ENCODE data around the gene NR5A1. TPM values are rescaled to one million over a fixed set of nuclear protein-coding genes. Genes with fewer than 3 reads are reported as not detected.

Gene NR5A1
- polyA plus RNA-seq, 3 donors: not detected

DNA sequence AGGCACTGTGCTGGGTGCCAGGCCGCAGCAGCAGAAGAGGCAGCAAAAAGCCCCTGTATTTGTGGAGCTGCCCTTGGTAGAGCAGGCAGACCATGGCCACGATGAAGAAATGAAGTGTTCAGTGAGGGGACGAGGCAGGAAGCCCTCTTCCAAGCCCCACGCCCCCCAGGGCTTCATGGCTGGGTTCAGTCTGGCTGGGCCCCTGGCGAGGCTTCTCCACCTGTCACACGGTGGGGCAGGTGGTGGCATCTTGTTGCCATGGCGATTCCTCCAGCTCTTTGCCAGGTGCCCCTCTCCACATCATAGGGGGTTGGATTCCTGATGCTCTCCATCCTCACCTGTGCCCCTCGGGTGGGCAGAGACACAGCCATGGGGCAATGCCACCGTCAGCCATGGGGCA, 35.4 kb downstream of the NR5A1 start:
- H4K20me1 ChIP-seq (ENCODE audit: insufficient read depth, low read length): no peaks in the 10 kb centered on the region
- no peak overlapping the region for H2AFZ ChIP-seq (ENCODE audit: insufficient read depth, low read depth, low read length, poor library complexity, severe bottlenecking)
- DNase-seq: no peak
- intact Hi-C loops (cut with micrococcal nuclease): no loop called here
- 86% methylated on average over 7 of the region's 9 CpGs for WGBS (ENCODE audit: insufficient coverage)
- H3K4me1 ChIP-seq (ENCODE audit: control insufficient read depth in 1 of 2, insufficient read depth in 2 of 2, low read length in 2 of 2): peaks cover 10 to 12% of the 10 kb centered on the region in 2 donors
- H3K9me3 ChIP-seq (replicated peaks in 1 of 2; ENCODE audit: control insufficient read depth in 1 of 2, insufficient read depth in 1 of 2, low read length in 2 of 2): no peaks in the 10 kb centered on the region
- Mint-ChIP-seq H3K4me3 (no peak overlapping the region), H3K27me3 (ENCODE audit: low read depth in 3 of 3) (peaks cover 1 to 12% (median 4%) of the 10 kb centered on the region in 3 donors), H3K4me1 (peaks cover 13% of the 10 kb centered on the region), H3K36me3 (no peaks in the 10 kb centered on the region), H3K9me3 (no peaks in the 10 kb centered on the region), H3K27ac (no peak overlapping the region)
- H3K4me3 ChIP-seq (replicated peaks in 1 of 3; ENCODE audit: low read depth in 2 of 3, low read length in 3 of 3): no peak overlapping the region
- H3K79me2 ChIP-seq (ENCODE audit: insufficient read depth, low read length): no peaks in the 10 kb centered on the region
- H3K9ac ChIP-seq (ENCODE audit: insufficient read depth, low read length, poor library complexity, severe bottlenecking): no peak overlapping the region
- H3K4me2 ChIP-seq (replicated peaks; ENCODE audit: extremely low read depth, low read length, poor library complexity, severe bottlenecking): no peak overlapping the region
- H3K36me3 ChIP-seq (replicated peaks in 1 of 2; ENCODE audit: control insufficient read depth in 1 of 2, insufficient read depth in 2 of 2, low read length in 2 of 2): no peaks in the 10 kb centered on the region
- TF ChIP-seq, protein P1, sequence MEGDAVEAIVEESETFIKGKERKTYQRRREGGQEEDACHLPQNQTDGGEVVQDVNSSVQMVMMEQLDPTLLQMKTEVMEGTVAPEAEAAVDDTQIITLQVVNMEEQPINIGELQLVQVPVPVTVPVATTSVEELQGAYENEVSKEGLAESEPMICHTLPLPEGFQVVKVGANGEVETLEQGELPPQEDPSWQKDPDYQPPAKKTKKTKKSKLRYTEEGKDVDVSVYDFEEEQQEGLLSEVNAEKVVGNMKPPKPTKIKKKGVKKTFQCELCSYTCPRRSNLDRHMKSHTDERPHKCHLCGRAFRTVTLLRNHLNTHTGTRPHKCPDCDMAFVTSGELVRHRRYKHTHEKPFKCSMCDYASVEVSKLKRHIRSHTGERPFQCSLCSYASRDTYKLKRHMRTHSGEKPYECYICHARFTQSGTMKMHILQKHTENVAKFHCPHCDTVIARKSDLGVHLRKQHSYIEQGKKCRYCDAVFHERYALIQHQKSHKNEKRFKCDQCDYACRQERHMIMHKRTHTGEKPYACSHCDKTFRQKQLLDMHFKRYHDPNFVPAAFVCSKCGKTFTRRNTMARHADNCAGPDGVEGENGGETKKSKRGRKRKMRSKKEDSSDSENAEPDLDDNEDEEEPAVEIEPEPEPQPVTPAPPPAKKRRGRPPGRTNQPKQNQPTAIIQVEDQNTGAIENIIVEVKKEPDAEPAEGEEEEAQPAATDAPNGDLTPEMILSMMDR (IDR thresholded peaks at IDR 0.05): no peak
- peaks cover 0 to under 1% of the 10 kb centered on the region in 2 donors for H3K27me3 ChIP-seq (ENCODE audit: control insufficient read depth in 2 of 2, insufficient read depth in 2 of 2, low read length in 2 of 2)
- no peak overlapping the region for H3K27ac ChIP-seq (ENCODE audit: low read depth in 1 of 2, low read length in 2 of 2)

DNA sequence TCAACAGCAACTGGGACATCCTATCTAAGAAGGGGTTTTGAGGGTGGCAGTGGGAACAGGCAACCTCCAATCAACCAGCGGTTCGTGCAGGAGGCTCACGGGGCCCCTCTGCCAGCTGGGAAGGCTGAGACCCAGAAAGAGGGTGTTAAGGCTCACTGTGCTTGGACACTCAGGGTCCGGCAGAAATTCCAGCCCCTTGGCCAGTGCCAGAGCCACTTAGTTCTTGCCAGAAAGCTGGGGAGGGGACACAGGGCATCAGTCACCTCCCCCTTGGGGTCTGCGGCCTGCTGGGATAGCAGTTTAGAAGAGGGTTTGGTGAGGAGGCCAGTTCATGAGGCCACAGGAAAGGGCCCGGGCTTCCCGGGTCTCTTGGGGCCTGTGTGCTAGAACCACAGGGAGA, 36.5 kb downstream of the NR5A1 start:
- no peak for DNase-seq
- Histone ChIP-seq H3K27me3 (ENCODE audit: control insufficient read depth in 2 of 2, insufficient read depth in 2 of 2, low read length in 2 of 2) (no peaks in the 10 kb centered on the region), H3K79me2 (ENCODE audit: insufficient read depth, low read length) (no peaks in the 10 kb centered on the region), H3K9me3 (replicated peaks in 1 of 2; ENCODE audit: control insufficient read depth in 1 of 2, insufficient read depth in 1 of 2, low read length in 2 of 2) (no peaks in the 10 kb centered on the region), H3K9ac (ENCODE audit: insufficient read depth, low read length, poor library complexity, severe bottlenecking) (no peak overlapping the region), H2AFZ (ENCODE audit: insufficient read depth, low read depth, low read length, poor library complexity, severe bottlenecking) (no peak overlapping the region), H3K36me3 (replicated peaks in 1 of 2; ENCODE audit: control insufficient read depth in 1 of 2, insufficient read depth in 2 of 2, low read length in 2 of 2) (no peaks in the 10 kb centered on the region), H3K4me2 (replicated peaks; ENCODE audit: extremely low read depth, low read length, poor library complexity, severe bottlenecking) (no peak overlapping the region), H4K20me1 (ENCODE audit: insufficient read depth, low read length) (no peaks in the 10 kb centered on the region), H3K27ac (ENCODE audit: low read depth in 1 of 2, low read length in 2 of 2) (no peak overlapping the region), H3K4me3 (replicated peaks in 1 of 3; ENCODE audit: low read depth in 2 of 3, low read length in 3 of 3) (no peak overlapping the region), H3K4me1 (ENCODE audit: control insufficient read depth in 1 of 2, insufficient read depth in 2 of 2, low read length in 2 of 2) (peaks cover 3 to 5% of the 10 kb centered on the region in 2 donors)
- Mint-ChIP-seq H3K4me3 (no peak overlapping the region), H3K9me3 (no peaks in the 10 kb centered on the region), H3K4me1 (peaks cover 5% of the 10 kb centered on the region), H3K27ac (no peak overlapping the region), H3K27me3 (ENCODE audit: low read depth in 3 of 3) (peaks cover 2 to 9% (median 2%) of the 10 kb centered on the region in 3 donors), H3K36me3 (no peaks in the 10 kb centered on the region)
- intact Hi-C loops (cut with micrococcal nuclease): no loop called here
- TF ChIP-seq, protein P1 (IDR thresholded peaks at IDR 0.05): no peak
- WGBS (ENCODE audit: insufficient coverage): 97% methylated on average over 6 of the region's 7 CpGs
